Parathyroid adenoma (tissue), 2 donors: ENCODE results near the gene TMEM91.
A peak's percentile ranks its signal among the peaks of the same experiment; 100 is the strongest.
"Not testable (repeated sequence)": the region's sequence is repeated elsewhere in the genome, so short reads cannot be mapped to it uniquely, and the experiment has no call there.

Experiments
- H2AFZ ChIP-seq: fragments of 300-600 bp; sonication (generic); one replicate; pipeline ENCODE4 v1.7.0; 2017; ENCODE audit warnings: antibody characterized with exemption, mild to moderate bottlenecking
- H3K27ac ChIP-seq: fragments of 300-600 bp; sonication (generic); one replicate; pipeline ENCODE4 v1.7.0; 2017
- H3K27me3 ChIP-seq: fragments of 300-600 bp; sonication (generic); one replicate; pipeline ENCODE4 v1.7.0; 2017; ENCODE audit warnings: low read length; ENCODE audit not compliant: control insufficient read depth, insufficient read depth
- H3K36me3 ChIP-seq: fragments of 300-600 bp; sonication (generic); one replicate; pipeline ENCODE4 v1.7.0; 2017; ENCODE audit warnings: low read length; ENCODE audit not compliant: control insufficient read depth, insufficient read depth
- H3K4me1 ChIP-seq: fragments of 300-600 bp; sonication (generic); one replicate; pipeline ENCODE4 v1.7.0; 2017; ENCODE audit warnings: control low read depth
- H3K4me2 ChIP-seq: fragments of 300-600 bp; sonication (generic); one replicate; pipeline ENCODE4 v1.7.0; 2017; ENCODE audit warnings: low read length
- H3K4me3 ChIP-seq: fragments of 300-600 bp; sonication (generic); one replicate; pipeline ENCODE4 v1.7.0; 2017; ENCODE audit warnings: low read depth, low read length
- H3K79me2 ChIP-seq: fragments of 300-600 bp; sonication (generic); one replicate; pipeline ENCODE4 v1.7.0; 2017; ENCODE audit warnings: control low read depth
- H3K9ac ChIP-seq: fragments of 300-600 bp; sonication (generic); one replicate; pipeline ENCODE4 v1.7.0; 2017; ENCODE audit warnings: mild to moderate bottlenecking
- H3K9me3 ChIP-seq: fragments of 300-600 bp; sonication (generic); one replicate; pipeline ENCODE4 v1.7.0; 2017; ENCODE audit warnings: low read length; ENCODE audit not compliant: control insufficient read depth
- TF ChIP-seq, protein P1 (sequence below): fragments of 300-600 bp; sonication (generic); IDR thresholded peaks from one replicate; pipeline ENCODE4 v1.7.0; 2017; ENCODE audit warnings: antibody characterized with exemption, mild to moderate bottlenecking
- donor health status: primary hyperparathyroidism.

The TMEM91 gene

DNA sequence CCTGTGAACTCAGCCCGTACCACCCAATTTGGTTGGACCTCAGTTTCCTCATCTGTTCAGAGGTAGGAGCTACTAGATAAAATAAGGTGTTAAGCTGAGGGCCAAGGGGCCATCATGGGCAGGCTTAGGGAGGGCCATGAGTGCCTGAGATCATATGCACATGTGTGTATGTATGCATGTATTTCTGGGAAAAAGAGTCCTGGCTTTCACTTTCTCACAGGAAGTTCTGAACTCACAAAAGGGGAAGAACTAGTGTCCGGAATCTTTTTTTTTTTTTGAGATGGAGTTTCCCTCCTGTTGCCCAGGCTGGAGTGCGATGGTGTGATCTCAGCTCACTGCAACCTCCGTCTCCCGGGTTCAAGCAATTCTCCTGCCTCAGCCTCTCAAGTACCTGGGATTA lies 41.5 kb upstream of the TMEM91 start:
- no peaks in the 10 kb centered on the region for H3K36me3 ChIP-seq
- TF ChIP-seq, protein P1, sequence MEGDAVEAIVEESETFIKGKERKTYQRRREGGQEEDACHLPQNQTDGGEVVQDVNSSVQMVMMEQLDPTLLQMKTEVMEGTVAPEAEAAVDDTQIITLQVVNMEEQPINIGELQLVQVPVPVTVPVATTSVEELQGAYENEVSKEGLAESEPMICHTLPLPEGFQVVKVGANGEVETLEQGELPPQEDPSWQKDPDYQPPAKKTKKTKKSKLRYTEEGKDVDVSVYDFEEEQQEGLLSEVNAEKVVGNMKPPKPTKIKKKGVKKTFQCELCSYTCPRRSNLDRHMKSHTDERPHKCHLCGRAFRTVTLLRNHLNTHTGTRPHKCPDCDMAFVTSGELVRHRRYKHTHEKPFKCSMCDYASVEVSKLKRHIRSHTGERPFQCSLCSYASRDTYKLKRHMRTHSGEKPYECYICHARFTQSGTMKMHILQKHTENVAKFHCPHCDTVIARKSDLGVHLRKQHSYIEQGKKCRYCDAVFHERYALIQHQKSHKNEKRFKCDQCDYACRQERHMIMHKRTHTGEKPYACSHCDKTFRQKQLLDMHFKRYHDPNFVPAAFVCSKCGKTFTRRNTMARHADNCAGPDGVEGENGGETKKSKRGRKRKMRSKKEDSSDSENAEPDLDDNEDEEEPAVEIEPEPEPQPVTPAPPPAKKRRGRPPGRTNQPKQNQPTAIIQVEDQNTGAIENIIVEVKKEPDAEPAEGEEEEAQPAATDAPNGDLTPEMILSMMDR, result no peak
- H2AFZ ChIP-seq, result no peak overlapping the region
- H3K9ac ChIP-seq, result no peak overlapping the region
- H3K27ac ChIP-seq, result peak overlapping the region; percentile 6
- no peaks in the 10 kb centered on the region for H3K27me3 ChIP-seq
- no peaks in the 10 kb centered on the region for H3K9me3 ChIP-seq
- H3K4me3 ChIP-seq, result no peak overlapping the region
- no peaks in the 10 kb centered on the region for H3K4me1 ChIP-seq
- H3K79me2 ChIP-seq, result no peaks in the 10 kb centered on the region
- H3K4me2 ChIP-seq, result no peak overlapping the region

DNA sequence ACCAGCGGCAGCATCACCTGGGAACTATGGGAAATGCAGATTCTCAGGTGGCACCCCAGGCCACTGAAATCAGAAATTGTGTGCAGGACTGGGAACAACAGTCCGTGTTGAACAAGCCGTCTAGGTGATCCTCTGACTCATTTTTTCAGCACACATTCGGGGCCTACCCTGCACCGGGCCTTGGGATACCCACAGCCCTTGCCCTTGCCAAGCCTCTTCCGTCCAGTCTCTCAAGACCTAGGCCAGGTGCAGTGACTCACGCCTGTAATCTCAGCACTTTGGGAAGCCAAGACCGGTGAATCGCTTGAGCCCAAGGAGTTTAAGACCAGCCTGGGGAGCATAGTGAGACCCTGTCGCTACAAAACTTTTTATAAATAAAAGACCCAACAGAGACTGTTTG lies 40.9 kb upstream of the TMEM91 start:
- H2AFZ ChIP-seq, result no peak overlapping the region
- H3K36me3 ChIP-seq, result no peaks in the 10 kb centered on the region
- TF ChIP-seq, protein P1, result no peak
- no peaks in the 10 kb centered on the region for H3K9me3 ChIP-seq
- no peaks in the 10 kb centered on the region for H3K4me1 ChIP-seq
- no peak overlapping the region for H3K4me3 ChIP-seq
- H3K27ac ChIP-seq, result no peak overlapping the region
- no peak overlapping the region for H3K9ac ChIP-seq
- no peaks in the 10 kb centered on the region for H3K27me3 ChIP-seq
- no peak overlapping the region for H3K4me2 ChIP-seq
- no peaks in the 10 kb centered on the region for H3K79me2 ChIP-seq

DNA sequence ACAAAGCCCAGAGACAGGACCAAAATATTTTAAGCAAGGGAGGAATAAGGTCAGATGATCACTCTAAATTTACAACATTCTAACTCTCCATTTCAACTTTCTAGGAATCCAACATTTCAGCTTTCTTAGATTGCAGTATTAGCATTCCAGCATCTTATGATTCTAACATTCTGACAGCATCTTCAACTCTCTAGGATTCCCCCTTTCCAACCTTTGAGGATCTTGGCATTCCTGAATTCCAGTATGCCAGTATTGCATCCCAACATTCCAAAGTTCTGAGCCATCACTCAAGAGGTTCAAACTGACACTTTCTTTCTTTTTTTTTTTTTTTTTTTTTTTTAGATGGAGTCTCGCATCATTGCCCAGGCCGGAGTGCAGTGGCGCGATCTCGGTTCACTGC lies 36.4 kb upstream of the TMEM91 start:
- H3K4me1 ChIP-seq, result no peaks in the 10 kb centered on the region
- no peaks in the 10 kb centered on the region for H3K36me3 ChIP-seq
- no peak overlapping the region for H3K4me3 ChIP-seq
- H3K27me3 ChIP-seq, result no peaks in the 10 kb centered on the region
- H3K27ac ChIP-seq, result no peak overlapping the region
- TF ChIP-seq, protein P1, result no peak
- H3K9me3 ChIP-seq, result no peaks in the 10 kb centered on the region
- no peak overlapping the region for H2AFZ ChIP-seq
- no peaks in the 10 kb centered on the region for H3K79me2 ChIP-seq
- H3K4me2 ChIP-seq, result no peak overlapping the region
- H3K9ac ChIP-seq, result no peak overlapping the region

DNA sequence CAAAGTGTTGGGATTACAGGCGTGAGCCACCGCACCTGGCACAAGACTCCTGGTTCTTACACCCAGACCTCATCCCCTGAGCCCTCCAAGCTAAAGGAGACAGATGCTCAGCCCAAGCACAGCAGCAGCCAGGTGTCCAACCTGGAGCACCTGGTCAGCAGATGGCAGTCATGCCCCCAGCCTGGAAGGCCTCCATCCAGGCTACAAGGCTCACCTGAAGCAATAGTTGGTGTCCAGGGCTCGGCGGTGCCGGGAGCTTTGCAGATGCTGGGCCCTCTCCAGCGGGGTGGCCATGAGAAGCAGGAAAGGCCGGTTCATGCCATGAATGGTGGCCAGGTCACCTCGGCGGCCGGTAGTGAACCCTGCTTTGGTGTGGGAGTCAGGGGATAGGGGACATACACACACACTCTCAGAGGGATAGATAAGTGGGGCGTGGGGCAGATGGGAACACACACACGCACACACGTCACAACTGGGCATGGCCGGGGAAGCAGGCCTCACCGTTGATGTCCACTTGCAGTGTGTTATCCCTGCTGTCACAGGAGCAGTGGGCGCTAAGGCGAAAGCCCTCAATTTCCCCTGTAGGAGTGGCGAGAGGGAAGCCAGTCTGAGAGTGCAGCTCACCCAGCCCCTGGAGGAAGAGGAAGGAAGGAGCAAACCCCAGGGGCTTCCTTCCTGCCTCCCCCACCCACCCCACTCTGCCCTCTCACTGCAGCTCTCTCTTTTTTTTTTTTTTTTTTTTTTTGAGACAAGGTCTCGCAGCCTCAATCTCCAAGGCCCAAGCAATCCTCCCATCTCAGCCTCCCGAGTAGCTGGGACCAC lies 34.5 kb upstream of the TMEM91 start:
- TF ChIP-seq, protein P1, result peak; percentile 77
- Histone ChIP-seq H3K79me2 (no peaks in the 10 kb centered on the region), H3K4me3 (no peak overlapping the region), H3K4me2 (no peak overlapping the region), H3K36me3 (no peaks in the 10 kb centered on the region), H3K9ac (no peak overlapping the region), H3K9me3 (no peaks in the 10 kb centered on the region), H2AFZ (peak overlapping the region; percentile 56), H3K27ac (no peak overlapping the region), H3K27me3 (no peaks in the 10 kb centered on the region), H3K4me1 (no peaks in the 10 kb centered on the region)

DNA sequence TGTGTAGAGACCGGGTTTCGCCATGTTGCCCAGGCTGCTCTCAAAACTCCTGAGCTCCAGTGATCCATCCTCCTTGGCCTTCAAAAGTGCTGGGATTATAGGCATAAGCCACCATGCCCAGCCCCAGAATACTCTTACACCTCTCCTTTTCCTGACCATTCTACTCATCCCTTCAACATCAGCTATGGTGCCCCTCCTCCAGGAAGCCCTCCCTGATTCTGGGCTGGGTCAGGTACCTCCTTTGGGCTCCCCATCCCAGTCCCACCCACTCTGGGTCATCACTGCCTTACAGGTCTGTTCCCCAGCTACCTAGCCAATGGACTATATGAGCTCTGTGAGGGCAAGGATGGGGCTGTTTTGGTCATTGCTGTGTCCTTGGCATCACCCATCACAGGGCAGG lies 32.2 kb upstream of the TMEM91 start:
- Histone ChIP-seq H3K4me1 (no peaks in the 10 kb centered on the region), H3K9ac (no peak overlapping the region), H3K79me2 (no peaks in the 10 kb centered on the region), H3K27ac (no peak overlapping the region), H3K4me3 (no peak overlapping the region), H3K36me3 (no peaks in the 10 kb centered on the region), H3K9me3 (no peaks in the 10 kb centered on the region), H3K27me3 (no peaks in the 10 kb centered on the region), H3K4me2 (no peak overlapping the region), H2AFZ (no peak overlapping the region)
- TF ChIP-seq, protein P1, result no peak

DNA sequence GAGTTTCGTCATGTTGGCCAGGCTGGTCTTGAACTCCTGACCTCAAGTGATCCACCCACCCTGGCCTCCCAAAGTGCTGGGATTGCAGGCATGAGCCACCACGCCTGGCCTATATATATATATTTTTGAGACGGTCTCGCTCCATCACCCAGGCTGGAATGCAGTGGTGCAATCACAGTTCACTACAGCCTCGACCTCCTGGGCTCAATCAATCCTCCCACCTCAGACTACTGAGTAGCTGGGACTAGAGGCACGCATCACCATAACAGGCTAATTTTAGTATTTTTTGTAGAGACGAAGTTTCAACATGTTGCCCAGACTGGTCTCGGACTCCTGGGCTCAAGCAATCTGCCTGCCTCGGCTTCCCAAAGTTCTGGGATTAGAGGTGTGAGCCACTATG lies 29.4 kb upstream of the TMEM91 start:
- not testable (repeated sequence) for H2AFZ ChIP-seq

More for the DNA sequence above, 29.4 kb upstream of the TMEM91 start:
- H3K9ac ChIP-seq, H3K4me3 ChIP-seq, H3K27me3 ChIP-seq, H3K9me3 ChIP-seq, H3K27ac ChIP-seq, H3K4me2 ChIP-seq, H3K79me2 ChIP-seq, H3K36me3 ChIP-seq, H3K4me1 ChIP-seq: not testable (repeated sequence)
